DMS53 (cell line): ENCODE data around the gene CPNE7.

Experiments
- DNase-seq: peaks from one replicate; lab custom pipeline; 2025; lab: John Stamatoyannopoulos, UW

CPNE7 gene

DNA sequence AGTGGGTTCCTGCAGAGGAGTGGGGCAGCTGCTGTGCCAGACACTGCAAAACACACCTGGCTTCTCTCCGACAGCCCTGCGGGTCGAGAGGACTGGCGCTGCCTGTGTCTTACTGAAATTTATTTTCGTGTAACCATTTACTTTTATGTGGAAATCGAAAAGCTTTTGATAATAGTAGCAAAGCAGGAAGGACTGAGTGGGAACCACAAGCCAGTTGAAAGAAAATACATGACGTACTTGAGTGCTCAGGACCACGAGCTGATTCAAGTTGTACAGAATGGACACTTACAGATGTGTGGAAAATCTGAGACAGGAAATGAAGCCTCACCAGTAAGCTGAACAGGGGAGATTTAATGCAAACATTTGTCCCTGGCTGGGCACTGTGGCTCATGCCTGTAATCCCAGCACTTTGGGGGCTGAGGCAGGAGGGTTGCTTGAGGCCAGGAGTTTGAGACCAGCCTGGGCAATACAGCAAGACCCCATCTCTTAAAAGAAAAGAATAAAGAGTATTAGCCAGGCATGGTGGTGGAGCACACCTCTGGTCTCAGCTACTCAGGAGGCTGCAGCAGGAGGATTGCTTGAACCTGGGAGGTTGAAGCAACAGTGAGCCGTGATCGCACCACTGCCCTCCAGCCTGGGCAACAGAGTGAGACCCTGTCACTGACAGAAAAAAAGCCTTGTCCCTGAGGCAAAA, 26.4 kb upstream of the CPNE7 start:
- DNase-seq = no peak

DNA sequence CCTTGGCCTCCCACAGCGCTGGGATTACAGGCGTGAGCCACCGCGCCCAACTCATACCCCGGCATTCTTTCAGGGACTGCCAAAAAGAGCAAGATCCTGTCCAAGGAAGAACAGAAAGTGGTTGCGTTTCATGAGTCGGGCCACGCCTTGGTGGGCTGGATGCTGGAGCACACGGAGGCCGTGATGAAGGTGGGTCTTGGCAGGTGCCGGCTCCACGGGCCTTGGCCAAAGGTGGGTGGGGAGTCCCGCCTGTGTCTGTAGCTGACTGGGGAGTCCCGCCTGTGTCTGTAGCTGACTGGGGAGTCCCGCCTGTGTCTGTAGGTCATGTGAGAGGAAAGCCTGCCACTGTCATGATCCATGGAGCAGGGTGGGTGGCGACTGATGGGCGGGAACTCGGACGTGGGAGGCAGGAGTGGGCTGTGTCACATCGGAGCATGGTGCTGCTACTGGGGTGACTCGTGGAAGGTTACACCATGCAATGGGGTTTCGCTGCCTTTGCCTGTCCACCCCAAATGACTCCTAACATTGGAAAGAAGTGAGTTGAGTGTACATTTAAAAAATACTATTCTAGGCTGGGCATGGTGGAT, 25.0 kb upstream of the CPNE7 start:
- DNase-seq = no peak

DNA sequence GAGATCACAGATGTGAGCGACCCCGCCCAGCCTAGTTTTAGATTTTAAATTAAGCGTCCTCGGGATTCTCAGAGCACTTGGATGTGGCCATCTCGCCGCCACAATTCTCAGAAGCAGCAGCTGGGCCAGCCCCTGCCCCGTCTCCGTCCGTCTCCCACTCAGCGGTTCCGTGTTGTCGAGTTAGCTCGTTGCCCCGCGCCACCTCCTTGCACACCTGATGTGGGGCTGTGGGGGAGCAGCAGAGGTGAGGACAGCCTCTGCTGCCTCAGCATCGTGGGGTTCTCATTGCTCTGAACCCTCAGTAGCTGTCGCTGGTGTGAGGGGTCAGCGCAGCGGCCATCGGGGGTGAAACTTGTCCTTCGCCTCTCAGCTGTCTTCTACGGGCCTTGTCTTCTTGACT, 23.2 kb upstream of the CPNE7 start:
- no peak for DNase-seq

GRCh38 chr16:89552913-89553312, 22.6 kb upstream of the CPNE7 start:
- no peak for DNase-seq

DNA sequence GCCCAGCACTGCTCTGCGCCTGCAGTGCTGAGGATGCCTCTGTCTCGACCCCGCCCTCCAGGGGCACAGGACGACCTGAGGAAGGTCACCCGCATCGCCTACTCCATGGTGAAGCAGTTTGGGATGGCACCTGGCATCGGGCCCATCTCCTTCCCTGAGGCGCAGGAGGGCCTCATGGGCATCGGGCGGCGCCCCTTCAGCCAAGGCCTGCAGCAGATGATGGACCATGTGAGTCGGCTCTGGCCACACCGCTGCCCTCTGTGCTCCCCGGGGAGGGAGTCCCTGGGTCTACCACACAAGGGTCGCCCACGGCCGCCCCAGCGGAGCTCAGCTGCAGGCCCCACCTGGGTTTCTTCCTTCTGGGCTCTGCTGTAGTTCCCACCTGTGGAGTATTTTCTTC, 21.8 kb upstream of the CPNE7 start:
- no peak for DNase-seq

GRCh38 chr16:89554343-89554742, 21.2 kb upstream of the CPNE7 start:
- DNase-seq = no peak

DNA sequence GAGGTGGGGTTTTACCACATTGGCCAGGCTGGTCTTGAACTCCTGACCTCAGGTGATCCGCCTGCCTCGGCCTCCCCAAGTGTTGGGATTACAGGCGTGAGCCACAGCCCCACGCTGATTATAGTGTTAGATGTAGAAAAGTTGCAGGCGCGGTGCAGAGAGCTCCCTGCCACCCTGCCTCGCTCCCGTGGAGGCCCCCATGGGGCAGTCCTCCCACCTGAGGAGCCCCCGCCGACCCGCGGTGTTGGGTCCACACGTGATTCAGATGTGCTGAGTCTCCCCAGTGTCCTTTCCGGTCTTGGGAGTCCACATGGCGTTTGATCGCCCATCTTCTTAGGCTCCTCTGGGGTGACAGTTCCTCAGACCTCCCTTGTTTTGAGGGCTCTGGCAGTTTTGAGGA, 20.3 kb upstream of the CPNE7 start:
- no peak for DNase-seq

GRCh38 chr16:89555780-89556179, 19.8 kb upstream of the CPNE7 start:
- DNase-seq = no peak

- DNase-seq = peak; percentile 82
Measured at GRCh38 chr16:89556750-89557689, 18.5 kb upstream of the CPNE7 start.

GRCh38 chr16:89557690-89558490, 17.7 kb upstream of the CPNE7 start:
- DNase-seq = no peak

- peak; percentile 96 for DNase-seq
Measured at GRCh38 chr16:89560378-89561141, 15.0 kb upstream of the CPNE7 start, which contains the start of gene RPL13. TSS of gene RPL13 (plus strand) at chr16:89560682. CDS start at chr16:89560960, 278 bp downstream.

GRCh38 chr16:89561142-89561883, 14.2 kb upstream of the CPNE7 start:
- DNase-seq = no peak

DNA sequence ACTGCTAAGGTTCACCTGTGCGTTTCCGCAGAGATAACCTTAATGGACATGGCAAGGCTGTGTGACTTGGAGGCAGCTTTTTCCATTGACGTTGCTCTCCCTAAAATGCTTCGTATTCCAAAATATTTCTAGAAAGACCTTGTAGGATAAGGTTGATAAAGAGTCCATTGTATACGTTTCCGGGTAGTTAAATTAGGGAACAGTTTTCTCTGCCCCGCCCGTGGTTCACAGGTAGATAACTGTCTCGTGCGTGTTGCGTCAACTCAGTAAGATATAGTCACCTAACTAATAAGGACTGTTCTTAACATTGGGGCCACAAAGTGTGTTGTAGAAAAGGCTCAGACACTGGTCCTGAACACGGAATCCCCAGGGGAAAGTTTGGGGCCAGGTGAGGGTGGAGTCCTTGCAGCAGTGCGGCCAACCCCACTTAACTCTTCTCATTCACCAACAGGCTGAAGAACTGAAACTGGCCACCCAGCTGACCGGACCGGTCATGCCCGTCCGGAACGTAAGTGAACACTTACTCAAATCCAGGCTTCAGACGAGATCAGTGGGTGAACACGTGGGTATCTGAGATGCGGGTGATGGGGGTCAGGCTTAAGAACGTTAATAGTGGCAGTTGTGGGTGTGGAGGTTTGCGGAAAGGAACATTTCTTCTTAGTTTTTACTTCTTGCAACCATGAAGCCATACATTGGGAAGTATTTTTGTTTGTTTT, 13.5 kb upstream of the CPNE7 start:
- peak; percentile 34 for DNase-seq

DNA sequence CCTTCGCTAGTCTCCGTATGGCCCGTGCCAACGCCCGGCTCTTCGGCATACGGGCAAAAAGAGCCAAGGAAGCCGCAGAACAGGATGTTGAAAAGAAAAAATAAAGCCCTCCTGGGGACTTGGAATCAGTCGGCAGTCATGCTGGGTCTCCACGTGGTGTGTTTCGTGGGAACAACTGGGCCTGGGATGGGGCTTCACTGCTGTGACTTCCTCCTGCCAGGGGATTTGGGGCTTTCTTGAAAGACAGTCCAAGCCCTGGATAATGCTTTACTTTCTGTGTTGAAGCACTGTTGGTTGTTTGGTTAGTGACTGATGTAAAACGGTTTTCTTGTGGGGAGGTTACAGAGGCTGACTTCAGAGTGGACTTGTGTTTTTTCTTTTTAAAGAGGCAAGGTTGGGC, 12.6 kb upstream of the CPNE7 start:
- DNase-seq = no peak

GRCh38 chr16:89563639-89564392, 11.7 kb upstream of the CPNE7 start:
- peak; percentile 60 for DNase-seq

DNA sequence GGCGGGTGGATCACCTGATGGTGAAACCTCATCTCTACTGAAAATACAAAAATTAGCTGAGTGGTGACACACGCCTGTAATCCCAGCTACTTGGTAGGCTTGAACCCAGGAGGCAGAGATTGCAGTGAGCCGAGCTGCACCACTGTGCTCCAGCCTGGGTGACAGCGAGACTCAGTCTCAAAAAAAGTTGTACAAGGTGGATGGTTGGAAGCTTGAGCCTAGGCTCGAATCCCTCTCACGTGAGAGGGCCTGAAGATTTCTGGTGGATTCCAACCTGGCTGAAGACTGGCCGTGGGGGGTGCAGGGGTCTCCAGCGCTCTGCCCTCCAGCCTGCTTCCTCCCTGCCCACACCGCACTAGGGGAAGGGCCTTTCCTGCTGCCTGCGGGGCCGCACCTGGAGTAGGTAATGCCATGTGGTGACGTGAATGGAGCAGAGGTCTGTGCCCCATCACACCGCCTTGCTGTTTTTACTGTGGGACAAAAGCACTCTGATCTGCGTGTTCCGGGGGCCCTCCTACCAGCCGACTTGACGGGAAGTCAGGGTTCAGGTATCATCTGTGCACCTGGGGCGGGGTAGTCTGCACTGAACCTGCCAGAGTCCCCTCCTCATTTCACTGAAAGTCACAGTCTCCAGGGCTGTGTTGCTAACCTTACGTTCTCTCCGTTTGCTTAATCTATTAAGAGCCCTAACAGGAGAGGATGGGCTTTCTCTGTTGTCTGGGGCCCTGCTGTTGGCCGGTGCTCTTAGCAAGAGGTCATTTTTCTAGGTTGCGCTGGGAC, 10.9 kb upstream of the CPNE7 start:
- peak; percentile 78 for DNase-seq

DNA sequence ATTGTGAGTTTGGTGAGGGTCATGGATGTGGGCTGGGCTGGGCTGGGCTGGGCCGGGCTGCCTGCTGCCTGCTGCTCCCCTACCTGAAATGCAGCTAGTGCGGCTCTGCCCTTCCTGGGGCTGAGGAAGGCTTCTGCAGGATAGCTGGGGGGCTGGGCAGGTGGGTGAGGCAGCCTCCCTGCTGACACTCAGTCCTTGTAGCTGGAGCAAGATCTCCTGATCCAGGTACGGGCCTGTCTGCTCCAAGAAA, 10.4 kb upstream of the CPNE7 start:
- peak; percentile 78 for DNase-seq

GRCh38 chr16:89565506-89566372, 9.8 kb upstream of the CPNE7 start:
- peak; percentile 79 for DNase-seq
